Subcutaneous adipose tissue (tissue), 4 donors: ENCODE measurements around the gene TAT. TPM values are rescaled to one million over a fixed set of nuclear protein-coding genes. Genes with fewer than 3 reads are reported as not detected.

Source experiments
- total RNA-seq, 4 donors: library from RNA; depleted of rRNA; stranded (reverse); fragments of >200 nt; gene quantifications; one replicate each; pipeline ENCODE4 v1.1.0, GENCODE V29; 2016
- TF ChIP-seq, protein P1 (sequence below): fragments of 450-650 bp; IDR thresholded peaks from one replicate; pipeline ENCODE4 v1.5.1; 2016; ENCODE audit warnings: low read depth, mild to moderate bottlenecking, control low read depth, antibody characterized with exemption, moderate library complexity

The TAT gene
- total RNA-seq, 4 donors from 2014 or later = 0.17 to 1.5 (median 0.75) TPM; not detected in 1

DNA sequence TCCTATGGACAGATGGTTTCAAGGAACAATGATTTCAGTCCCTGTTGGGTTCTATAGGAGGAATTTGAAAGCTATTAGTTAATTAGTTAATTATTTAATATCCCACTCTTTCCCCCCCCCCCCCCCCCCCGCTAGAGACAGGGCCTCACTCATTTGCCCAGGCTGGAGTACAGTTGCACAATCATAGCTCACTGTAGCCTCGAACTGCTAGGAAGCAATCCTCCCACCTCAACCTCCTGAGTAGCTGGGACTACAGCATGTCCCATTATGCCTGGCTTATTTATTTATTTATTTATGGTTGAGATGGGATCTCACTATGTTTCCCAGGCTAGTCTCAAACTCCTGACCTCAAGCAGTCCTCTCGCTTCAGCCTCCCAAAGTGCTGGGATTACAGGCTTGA lies 15.0 kb upstream of the TAT start:
- TF ChIP-seq, protein P1, sequence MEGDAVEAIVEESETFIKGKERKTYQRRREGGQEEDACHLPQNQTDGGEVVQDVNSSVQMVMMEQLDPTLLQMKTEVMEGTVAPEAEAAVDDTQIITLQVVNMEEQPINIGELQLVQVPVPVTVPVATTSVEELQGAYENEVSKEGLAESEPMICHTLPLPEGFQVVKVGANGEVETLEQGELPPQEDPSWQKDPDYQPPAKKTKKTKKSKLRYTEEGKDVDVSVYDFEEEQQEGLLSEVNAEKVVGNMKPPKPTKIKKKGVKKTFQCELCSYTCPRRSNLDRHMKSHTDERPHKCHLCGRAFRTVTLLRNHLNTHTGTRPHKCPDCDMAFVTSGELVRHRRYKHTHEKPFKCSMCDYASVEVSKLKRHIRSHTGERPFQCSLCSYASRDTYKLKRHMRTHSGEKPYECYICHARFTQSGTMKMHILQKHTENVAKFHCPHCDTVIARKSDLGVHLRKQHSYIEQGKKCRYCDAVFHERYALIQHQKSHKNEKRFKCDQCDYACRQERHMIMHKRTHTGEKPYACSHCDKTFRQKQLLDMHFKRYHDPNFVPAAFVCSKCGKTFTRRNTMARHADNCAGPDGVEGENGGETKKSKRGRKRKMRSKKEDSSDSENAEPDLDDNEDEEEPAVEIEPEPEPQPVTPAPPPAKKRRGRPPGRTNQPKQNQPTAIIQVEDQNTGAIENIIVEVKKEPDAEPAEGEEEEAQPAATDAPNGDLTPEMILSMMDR = no peak

DNA sequence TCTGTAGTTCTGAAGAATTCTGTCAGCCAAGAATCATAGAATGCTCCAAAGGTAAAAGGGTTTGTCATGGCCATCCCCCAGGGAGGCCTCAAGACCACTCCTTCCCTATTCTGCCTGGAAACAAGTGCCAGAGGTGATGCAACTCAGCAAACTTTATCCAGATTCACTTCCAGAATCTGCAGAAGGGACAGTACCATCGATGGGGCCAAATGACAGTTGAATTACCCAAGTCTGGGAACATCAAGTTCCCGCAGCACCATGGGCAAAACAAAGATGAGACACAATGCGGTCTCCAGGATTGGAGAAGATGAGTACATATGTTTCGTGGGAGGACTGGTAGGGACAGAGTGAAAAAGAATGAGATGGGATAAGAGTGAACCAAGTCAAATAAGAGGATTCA lies 13.7 kb upstream of the TAT start:
- TF ChIP-seq, protein P1 = no peak

DNA sequence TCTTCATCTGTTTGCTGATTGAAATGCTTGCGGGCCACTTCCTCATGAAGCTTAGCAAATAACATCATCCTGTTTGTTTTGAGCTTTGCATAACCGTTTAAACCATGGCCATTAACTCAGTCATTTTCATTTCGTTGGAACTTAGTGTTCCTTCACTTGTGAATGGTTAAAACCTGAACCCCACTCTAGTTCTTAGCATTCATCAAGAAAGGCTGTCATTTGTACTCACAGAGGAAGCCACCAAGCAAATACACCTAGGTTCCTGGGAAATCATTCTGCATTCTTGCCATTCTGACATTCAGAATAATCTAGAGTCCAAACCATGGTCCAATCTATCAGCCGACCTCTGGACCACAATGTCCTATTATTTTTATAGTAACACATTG lies 8.4 kb upstream of the TAT start:
- TF ChIP-seq, protein P1 = no peak

DNA sequence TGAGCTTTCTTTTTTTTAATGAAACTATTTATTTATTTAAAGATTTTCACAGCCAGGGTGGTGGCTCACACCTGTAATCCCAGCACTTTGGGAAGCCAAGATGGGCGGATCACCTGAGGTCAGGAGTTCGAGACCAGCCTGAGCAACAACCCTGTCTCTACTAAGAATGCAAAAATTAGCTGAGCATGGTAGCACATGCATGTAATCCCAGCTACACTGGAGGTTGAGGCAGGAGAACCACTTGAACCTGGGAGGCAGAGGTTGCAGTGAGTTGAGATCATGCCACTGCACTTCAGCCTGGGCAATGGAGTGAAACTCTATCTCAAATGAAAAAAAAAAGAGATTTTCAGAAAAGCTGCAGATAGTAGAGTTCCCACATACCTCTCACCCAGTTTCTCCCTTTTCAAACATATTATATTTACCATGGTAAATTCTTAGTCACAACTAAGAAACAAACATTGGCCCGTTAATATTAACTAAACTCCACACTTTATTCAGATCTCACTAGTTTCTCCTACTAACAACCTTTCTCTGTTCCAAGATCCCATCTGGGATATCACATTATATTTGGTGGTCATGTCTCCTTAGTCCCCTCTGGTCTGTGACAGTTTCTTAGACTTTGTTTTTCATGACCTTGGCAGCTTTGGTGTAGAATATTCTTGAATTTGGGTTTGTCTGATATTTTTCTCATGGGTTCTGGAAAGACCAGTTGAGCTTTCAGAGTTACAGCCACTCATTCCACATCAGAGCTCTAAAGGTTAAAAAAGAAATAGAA lies 7.8 kb upstream of the TAT start:
- TF ChIP-seq, protein P1 = no peak

DNA sequence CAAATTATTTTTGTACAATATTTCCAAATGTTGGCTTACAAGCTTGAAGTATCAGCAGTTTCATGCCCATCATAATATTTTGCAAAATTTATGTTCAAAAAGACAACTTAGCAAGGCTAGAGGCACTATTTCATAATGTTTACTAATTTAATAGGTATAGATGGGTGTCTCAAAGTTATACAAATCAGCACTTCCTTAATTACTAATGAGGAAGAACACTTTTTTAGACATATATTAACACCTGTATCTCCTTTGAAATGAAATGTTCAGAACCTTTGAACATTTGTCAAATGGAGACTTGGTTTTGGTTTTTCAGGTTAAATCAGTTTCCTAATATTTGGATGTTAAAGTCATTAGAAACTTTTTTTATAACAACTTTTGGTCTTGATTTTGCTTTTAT lies 2.2 kb downstream of the TAT start:
- TF ChIP-seq, protein P1 = no peak

DNA sequence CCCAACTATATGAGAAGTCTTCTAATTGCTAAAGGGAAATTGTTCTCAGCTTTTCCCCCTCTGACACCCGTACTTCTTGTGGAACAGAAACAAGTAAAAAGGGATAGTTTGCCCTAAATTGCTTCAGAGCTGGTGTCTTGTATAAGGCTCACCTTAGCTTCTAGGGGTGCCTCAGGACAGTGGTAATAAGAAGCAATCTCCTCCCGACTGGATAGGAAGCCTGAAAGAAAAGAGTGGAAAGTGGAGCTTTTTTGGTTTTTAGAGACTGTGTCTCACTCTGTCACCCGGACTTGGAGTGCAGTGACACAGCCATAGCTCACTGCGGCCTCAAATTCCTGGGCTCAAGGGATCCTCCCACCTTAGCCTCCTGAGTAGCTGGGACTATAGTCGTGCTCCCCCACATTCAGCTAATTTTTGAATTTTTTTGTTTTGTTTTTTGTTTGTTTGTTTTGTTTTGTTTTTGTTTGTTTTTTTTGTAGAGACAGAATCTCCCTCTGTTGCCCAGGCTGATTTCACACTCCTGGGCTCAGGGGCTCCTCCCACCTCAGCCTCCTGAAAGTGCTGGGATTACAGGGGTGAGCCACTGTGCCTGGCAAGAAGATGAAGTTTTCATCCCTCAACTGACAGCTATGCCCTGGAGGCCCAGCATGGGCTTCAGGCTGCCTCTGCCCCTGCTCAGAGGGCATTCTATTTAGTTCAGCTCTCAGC lies 3.4 kb downstream of the TAT start:
- TF ChIP-seq, protein P1 = no peak

DNA sequence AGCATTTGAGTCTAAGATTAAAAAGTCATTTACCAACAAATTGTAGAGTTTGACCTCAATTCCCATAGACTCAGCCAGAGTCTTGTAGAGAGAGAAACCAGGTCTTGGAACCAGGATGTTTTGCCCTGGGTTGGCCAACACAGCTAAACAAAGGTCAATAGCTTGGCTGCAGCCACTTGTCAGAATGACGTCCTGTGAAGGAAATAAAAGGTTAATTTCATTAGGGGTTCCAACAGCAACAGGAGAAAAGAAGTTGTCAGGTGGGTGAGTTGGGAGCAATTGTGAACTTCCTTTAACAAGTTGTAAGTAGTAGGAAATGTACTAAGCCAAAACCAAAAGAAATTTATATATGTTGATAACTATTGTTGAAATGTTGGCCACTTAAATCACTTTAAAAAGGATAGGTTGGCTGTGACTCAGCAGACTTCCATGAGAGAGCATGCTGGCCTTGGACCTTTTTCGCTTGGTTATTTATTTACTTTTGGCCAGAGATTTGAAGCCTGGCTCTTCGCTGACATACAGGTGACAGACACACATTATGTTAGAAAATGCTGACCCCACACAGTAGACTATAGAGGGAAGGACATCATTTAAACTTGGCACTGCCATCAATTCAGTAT lies 4.3 kb downstream of the TAT start:
- TF ChIP-seq, protein P1 = no peak
